GM12891 (cell line): ENCODE results near the gene DRAM1.
"Not testable (repeated sequence)": the region's sequence is repeated elsewhere in the genome, so short reads cannot be mapped to it uniquely, and the experiment has no call there.

Source experiments
- DNase-seq: peaks from one replicate; pipeline ENCODE4 v3.0.0; 2011; ENCODE audit warnings: low spot score; ENCODE audit not compliant: insufficient read length
- FAIRE-seq: peaks from 2 replicates; lab custom pipeline; 2011; peaks lifted over from hg19 to GRCh38; lab: Jason Lieb, UNC
- PAX5 ChIP-seq: IDR thresholded peaks from 2 replicates; pipeline ENCODE4 v1.6.1; 2011; ENCODE audit warnings: low read length, moderate library complexity, mild to moderate bottlenecking; ENCODE audit not compliant: insufficient read depth, severe bottlenecking
- POLR2A ChIP-seq: IDR thresholded peaks from 2 replicates; pipeline ENCODE4 v1.6.1; 2011; ENCODE audit warnings: low read depth, low read length, control low read depth
- POLR2AphosphoS5 ChIP-seq: IDR thresholded peaks from 2 replicates; pipeline ENCODE4 v1.6.1; 2011; ENCODE audit warnings: low read depth, low read length, control low read depth
- POU2F2 ChIP-seq: IDR thresholded peaks from 2 replicates; pipeline ENCODE4 v1.6.1; 2011; ENCODE audit warnings: low read depth, mild to moderate bottlenecking, control low read depth, low read length, moderate library complexity
- SPI1 ChIP-seq: IDR thresholded peaks from 2 replicates; pipeline ENCODE4 v1.6.1; 2011; ENCODE audit warnings: low read depth, low read length, control low read depth
- TAF1 ChIP-seq: IDR thresholded peaks from 2 replicates; pipeline ENCODE4 v1.6.1; 2011; ENCODE audit warnings: low read depth, low read length, control low read depth

The DRAM1 gene

GRCh38 chr12:101841069-101841468 lies 36.3 kb upstream of the DRAM1 start:
- TF ChIP-seq POLR2AphosphoS5 (no peak), POU2F2 (no peak), POLR2A (no peak), TAF1 (no peak), SPI1 (no peak), PAX5 (no peak)
- FAIRE-seq, result no peak
- DNase-seq, result no peak

DNA sequence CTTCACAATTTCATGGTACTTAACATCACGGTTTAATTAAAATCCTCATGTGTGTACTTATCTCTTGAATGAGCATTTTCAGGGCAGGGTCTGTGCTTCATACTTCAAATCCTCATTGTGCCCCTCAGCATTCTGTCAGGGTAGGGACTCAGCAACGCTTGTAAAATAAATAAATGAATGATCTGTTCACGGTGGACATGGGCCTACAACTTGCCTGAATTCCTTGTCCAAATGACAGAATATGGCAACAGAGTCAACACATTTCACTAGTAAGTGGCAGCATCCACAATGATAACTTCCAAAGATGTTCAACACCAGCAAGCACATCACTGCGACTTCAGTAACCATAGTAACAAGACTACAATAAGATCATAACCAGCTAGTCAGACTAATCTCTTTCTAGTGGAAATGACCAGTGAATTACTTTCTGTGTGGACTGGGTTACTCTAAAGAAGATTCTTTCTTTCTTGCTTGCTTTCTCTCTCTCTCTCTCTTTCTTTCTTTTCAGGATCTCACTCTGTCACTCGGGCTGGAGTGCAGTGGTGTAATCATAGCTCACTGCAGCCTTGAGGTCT lies 32.2 kb upstream of the DRAM1 start:
- no peak for FAIRE-seq
- TF ChIP-seq POLR2AphosphoS5 (no peak), SPI1 (no peak), POU2F2 (no peak), POLR2A (no peak), TAF1 (no peak), PAX5 (no peak)
- no peak for DNase-seq

GRCh38 chr12:101847325-101847724 lies 30.1 kb upstream of the DRAM1 start:
- TF ChIP-seq SPI1, result no peak
- no peak for TF ChIP-seq POLR2AphosphoS5
- TF ChIP-seq PAX5, result no peak
- no peak for TF ChIP-seq TAF1
- TF ChIP-seq POLR2A, result no peak
- no peak for TF ChIP-seq POU2F2
- DNase-seq, result no peak
- peak; percentile 16 for FAIRE-seq

DNA sequence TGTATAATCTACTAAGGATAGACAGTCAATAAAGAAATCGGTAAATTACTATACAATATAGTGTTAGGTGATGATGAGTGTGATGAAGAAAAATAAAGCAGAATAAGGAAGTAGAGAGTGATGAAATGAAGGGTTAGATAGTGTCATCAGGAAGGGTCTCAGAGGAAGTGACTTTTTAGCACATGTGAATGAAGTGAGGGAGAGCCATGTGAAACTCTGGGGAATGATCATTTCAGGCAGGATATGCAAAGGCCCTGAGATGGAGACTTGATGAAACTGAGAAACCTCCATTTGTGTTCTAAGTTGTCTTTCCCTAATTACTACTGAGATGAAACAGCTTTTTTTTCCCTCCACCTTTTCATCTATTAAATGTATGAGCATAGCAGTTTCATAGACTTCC lies 27.2 kb upstream of the DRAM1 start:
- no peak for TF ChIP-seq PAX5
- TF ChIP-seq SPI1, result peak; percentile 55
- no peak for DNase-seq
- no peak for FAIRE-seq

DNA sequence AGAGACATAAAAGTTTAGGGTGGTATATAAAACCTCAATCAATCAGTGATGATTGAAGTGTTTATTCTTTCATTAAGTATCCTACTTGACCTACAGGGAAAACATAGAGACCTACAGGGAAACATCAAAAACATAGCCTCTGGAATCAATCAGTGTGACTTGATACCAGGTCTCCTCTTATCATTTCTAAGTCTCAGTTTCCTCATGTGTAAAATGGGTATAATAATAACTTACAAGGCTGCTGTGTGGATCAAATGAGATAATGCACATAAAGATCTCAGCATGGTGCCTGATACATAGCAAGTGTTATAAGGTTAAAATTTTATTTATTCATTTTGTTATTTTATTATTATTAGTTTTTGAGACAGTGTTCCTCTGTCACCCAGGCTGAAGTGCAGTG lies 24.4 kb upstream of the DRAM1 start:
- DNase-seq (no peak), FAIRE-seq (no peak)
- TF ChIP-seq POU2F2, result no peak
- TF ChIP-seq PAX5, result no peak
- no peak for TF ChIP-seq POLR2A
- TF ChIP-seq SPI1, result no peak
- TF ChIP-seq POLR2AphosphoS5, result no peak
- no peak for TF ChIP-seq TAF1

- FAIRE-seq (peak; percentile 82), DNase-seq (no peak)
- TF ChIP-seq PAX5, result no peak
- TF ChIP-seq POLR2AphosphoS5, result 0 out of 2 replicates have a peak, but pooled peaks have one; percentile 31
- peak; percentile 98 for TF ChIP-seq SPI1
- no peak for TF ChIP-seq POLR2A
- peak; percentile 78 for TF ChIP-seq POU2F2
- TF ChIP-seq TAF1, result no peak
These were observed 22.6 kb upstream of the DRAM1 start for GRCh38 chr12:101854747-101855146.

- FAIRE-seq (no peak), DNase-seq (no peak)
- TF ChIP-seq PAX5 (no peak), POLR2A (no peak), SPI1 (no peak), TAF1 (no peak), POLR2AphosphoS5 (no peak), POU2F2 (no peak)
These were observed 22.0 kb upstream of the DRAM1 start for GRCh38 chr12:101855364-101855884.

GRCh38 chr12:101855976-101856375 lies 21.4 kb upstream of the DRAM1 start:
- DNase-seq (no peak), FAIRE-seq (no peak)

DNA sequence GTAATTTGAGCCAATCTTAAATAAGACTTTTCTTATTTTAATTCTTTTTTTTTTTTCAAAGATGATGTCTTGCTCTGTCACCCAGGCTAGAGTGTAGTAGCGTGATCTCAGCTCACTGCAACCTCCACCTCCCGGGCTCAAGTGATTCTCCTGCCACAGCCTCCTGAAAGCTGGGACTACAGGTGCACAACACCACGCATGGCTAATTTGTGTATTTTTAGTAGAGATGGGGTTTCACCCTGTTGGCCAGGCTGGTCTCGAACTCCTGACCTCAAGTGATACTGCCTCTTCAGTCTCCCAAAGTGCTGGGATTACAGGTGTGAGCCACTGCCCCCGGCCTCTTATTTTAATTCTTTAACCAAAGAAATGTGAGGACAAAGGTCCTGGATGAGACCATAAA lies 20.8 kb upstream of the DRAM1 start:
- TF ChIP-seq PAX5, result peak; percentile 65
- 0 out of 2 replicates have a peak, but pooled peaks have one; percentile 28 for TF ChIP-seq POU2F2
- FAIRE-seq, result peak; percentile 71
- DNase-seq, result not testable (repeated sequence)

More at GRCh38 chr12:101855976-101856375, 21.4 kb upstream of the DRAM1 start:
- TF ChIP-seq POLR2AphosphoS5 (no peak), TAF1 (no peak), POLR2A (no peak), POU2F2 (no peak), SPI1 (no peak), PAX5 (no peak)
